ENCODE measurements around the gene NUP210. TPM values are rescaled to one million over a fixed set of nuclear protein-coding genes. Genes with fewer than 3 reads are reported as not detected.

NUP210 gene
- polyA plus RNA-seq, 1 of the 3 experiments (the other 2 are of a cell fraction): 1.8 TPM

GRCh38 chr3:13411186-13411860 lies 8.8 kb downstream of the NUP210 start (continued):
- TF ChIP-seq REST (IDR thresholded peaks at IDR 0.05; ENCODE audit: low read depth, low read length) (no peak), ZBTB33 (IDR thresholded peaks at IDR 0.05; ENCODE audit: borderline replicate concordance, low read depth) (no peak), TEAD4 (IDR thresholded peaks at IDR 0.05; ENCODE audit: borderline replicate concordance, insufficient read depth) (no peak)

GRCh38 chr3:13408890-13409289 lies 11.2 kb downstream of the NUP210 start:
- Histone ChIP-seq H3K4me2 (no peak overlapping the region), H3K27me3 (ENCODE audit: insufficient read depth) (no peaks in the 10 kb centered on the region), H3K79me2 (ENCODE audit: insufficient read depth) (no peaks in the 10 kb centered on the region), H3K36me3 (replicated peaks in 1 of 2; ENCODE audit: control insufficient read depth in 1 of 2, insufficient read depth in 2 of 2, low read length in 1 of 2) (no peaks in the 10 kb centered on the region), H3K9ac (no peak overlapping the region), H2AFZ (ENCODE audit: low read depth) (no peak overlapping the region), H3F3A (replicated peaks; ENCODE audit: insufficient read depth) (no peaks in the 10 kb centered on the region), H3K9me2 (no peaks in the 10 kb centered on the region), H4K20me1 (ENCODE audit: insufficient read depth) (no peaks in the 10 kb centered on the region), H3K27ac (ENCODE audit: low read depth in 2 of 2, low read length in 1 of 2) (no peak overlapping the region), H3K4me1 (ENCODE audit: control insufficient read depth in 1 of 2, insufficient read depth in 2 of 2, low read depth in 1 of 2, low read length in 1 of 2) (no peaks in the 10 kb centered on the region; a peak in 1 of 4 replicates), H3K4me3 (ENCODE audit: low read depth in 2 of 2, low read length in 1 of 2) (no peak overlapping the region), H3K9me3 (no peaks in the 10 kb centered on the region)
- TF ChIP-seq RAD21 (IDR thresholded peaks at IDR 0.05; ENCODE audit: low read length): no peak
- ChIA-PET CTCF (interaction anchor here (1.8 kb wide), 1 partner anchor 8 kb away, joined by 11 read pairs; no protein-coding TSS in a partner anchor), POLR2A (interaction anchor here (0.8 kb wide), 1 partner anchor 12 kb away, joined by 7 read pairs; the partner anchor contains the start of gene NUP210)
- DNase-seq: no peak
- WGBS (ENCODE audit: low lambda C conversion rate): 65% methylated on average over 2 of the region's 2 CpGs

- no peak overlapping the region for H3K4me3 ChIP-seq (ENCODE audit: low read depth in 2 of 2, low read length in 1 of 2)
- no peak overlapping the region for H2AFZ ChIP-seq (ENCODE audit: low read depth)
- no peak overlapping the region for H3K9ac ChIP-seq
- no peaks in the 10 kb centered on the region for H4K20me1 ChIP-seq (ENCODE audit: insufficient read depth)
- DNase-seq: no peak
- ChIA-PET POLR2A (no interaction called here), CTCF (interaction anchor here (1.3 to 1.8 kb wide), 2 partner anchors 9 to 17 kb away, joined by 4 to 11 read pairs; no protein-coding TSS in a partner anchor)
- H3K36me3 ChIP-seq (replicated peaks in 1 of 2; ENCODE audit: control insufficient read depth in 1 of 2, insufficient read depth in 2 of 2, low read length in 1 of 2): no peaks in the 10 kb centered on the region
- H3K9me2 ChIP-seq: no peaks in the 10 kb centered on the region
- no peak overlapping the region for H3K27ac ChIP-seq (ENCODE audit: low read depth in 2 of 2, low read length in 1 of 2)
- no peaks in the 10 kb centered on the region for H3K79me2 ChIP-seq (ENCODE audit: insufficient read depth)
- no peaks in the 10 kb centered on the region for H3F3A ChIP-seq (replicated peaks; ENCODE audit: insufficient read depth)
- no peaks in the 10 kb centered on the region for H3K9me3 ChIP-seq
- no peaks in the 10 kb centered on the region; a peak in 1 of 4 replicates for H3K4me1 ChIP-seq (ENCODE audit: control insufficient read depth in 1 of 2, insufficient read depth in 2 of 2, low read depth in 1 of 2, low read length in 1 of 2)
- no peaks in the 10 kb centered on the region for H3K27me3 ChIP-seq (ENCODE audit: insufficient read depth)
- no peak overlapping the region for H3K4me2 ChIP-seq
- TF ChIP-seq RCOR1 (IDR thresholded peaks at IDR 0.05; ENCODE audit: low read length) (no peak), MEF2A (IDR thresholded peaks at IDR 0.05; ENCODE audit: borderline replicate concordance, low read depth) (no peak), FOSL2 (IDR thresholded peaks at IDR 0.05; ENCODE audit: borderline replicate concordance, low read depth) (no peak), PBX3 (IDR thresholded peaks at IDR 0.05) (no peak), JUND (IDR thresholded peaks at IDR 0.05) (no peak), NRF1 (IDR thresholded peaks at IDR 0.05; ENCODE audit: low read depth, low read length) (no peak), RAD21 (IDR thresholded peaks at IDR 0.05; ENCODE audit: low read length) (no peak), SIN3A (IDR thresholded peaks at IDR 0.05; ENCODE audit: borderline replicate concordance, low read depth, low read length) (no peak), POLR2AphosphoS5 (IDR thresholded peaks at IDR 0.05; ENCODE audit: low read depth, low read length) (no peak), GABPA (IDR thresholded peaks at IDR 0.05; ENCODE audit: low read depth) (no peak), NFIC (IDR thresholded peaks at IDR 0.05; ENCODE audit: borderline replicate concordance) (no peak), TAF1 (IDR thresholded peaks at IDR 0.05; ENCODE audit: borderline replicate concordance, low read depth, low read length) (no peak), USF2 (IDR thresholded peaks at IDR 0.05; ENCODE audit: borderline replicate concordance, low read depth, low read length) (no peak)
Observed at GRCh38 chr3:13407926-13408325, 12.2 kb downstream of the NUP210 start.

All from SK-N-SH (cell line).